Uterus (tissue), 4 donors: ENCODE results near the gene ACBD6. TPM values are rescaled to one million over a fixed set of nuclear protein-coding genes. Genes with fewer than 3 reads are reported as not detected.

ENCODE experiments used
- DNase-seq, 2 donors: peaks; one replicate each; pipeline ENCODE4 v3.0.0-alpha.2; 2019 to 2020
- H3K27ac ChIP-seq, 2 donors: fragments of 200-600 bp; sonication (generic); 1 replicate in 1 of 2; 2 replicates in 1 of 2; pipeline ENCODE4 v1.5.1; 2016 to 2018
- H3K27me3 ChIP-seq, 2 donors: fragments of 200-600 bp; sonication (generic); one replicate each; pipeline ENCODE4 v1.5.1; 2018 to 2019; ENCODE audit warnings: control low read depth in 1 of 2
- H3K36me3 ChIP-seq, 2 donors: fragments of 200-600 bp; sonication (generic); one replicate each; pipeline ENCODE4 v1.5.1; 2019; ENCODE audit warnings: control low read depth in 1 of 2
- H3K4me1 ChIP-seq, 2 donors: fragments of 200-600 bp; sonication (generic); one replicate each; pipeline ENCODE4 v1.5.1; 2018 to 2019; ENCODE audit warnings: control low read depth in 1 of 2
- H3K4me3 ChIP-seq, 2 donors: fragments of 200-600 bp; sonication (generic); 1 replicate in 1 of 2; 2 replicates in 1 of 2; pipeline ENCODE4 v1.5.1; 2018 to 2019; ENCODE audit warnings: mild to moderate bottlenecking in 1 of 2
- H3K9me3 ChIP-seq, 2 donors: fragments of 200-600 bp; sonication (generic); one replicate each; pipeline ENCODE4 v1.5.1; 2019; ENCODE audit warnings: control low read depth in 1 of 2
- POLR2A ChIP-seq, 2 donors: fragments of 450-650 bp; IDR thresholded peaks; one replicate each; pipeline ENCODE4 v1.6.1; 2016; ENCODE audit warnings: antibody characterized with exemption in 2 of 2, mild to moderate bottlenecking in 1 of 2, moderate library complexity in 1 of 2
- intact Hi-C: fragments of 100-400 bp; cut with DNase I; formaldehyde crosslinking; loops from one replicate; pipeline ENCODE4 v1.15.1; 2023; ENCODE audit warnings: low total_unique reads
- total RNA-seq, 4 donors: library from RNA; depleted of rRNA in 3 of 4; stranded (reverse); fragments of >200 nt in 3 of 4; gene quantifications; one replicate each; pipeline versions ENCODE4 v1.1.0 to v1.2.4, GENCODE V29; 2014 to 2023
- TF ChIP-seq, protein P1 (sequence below), 4 experiments: fragments of 200-600 bp in 2 of 4; fragments of 450-650 bp in 2 of 4; sonication (generic) in 2 of 4; IDR thresholded peaks; one replicate each; pipeline ENCODE4 v1.5.1; 2016 to 2019; ENCODE audit warnings: antibody characterized with exemption in 4 of 4, mild to moderate bottlenecking in 2 of 4, moderate library complexity in 1 of 4
- donor health status: DM: yes; HTN: yes; CAD: no.

The ACBD6 gene
- total RNA-seq, 4 donors from 2014 or later = 22.1 to 54.7 (median 39.6) TPM

DNA sequence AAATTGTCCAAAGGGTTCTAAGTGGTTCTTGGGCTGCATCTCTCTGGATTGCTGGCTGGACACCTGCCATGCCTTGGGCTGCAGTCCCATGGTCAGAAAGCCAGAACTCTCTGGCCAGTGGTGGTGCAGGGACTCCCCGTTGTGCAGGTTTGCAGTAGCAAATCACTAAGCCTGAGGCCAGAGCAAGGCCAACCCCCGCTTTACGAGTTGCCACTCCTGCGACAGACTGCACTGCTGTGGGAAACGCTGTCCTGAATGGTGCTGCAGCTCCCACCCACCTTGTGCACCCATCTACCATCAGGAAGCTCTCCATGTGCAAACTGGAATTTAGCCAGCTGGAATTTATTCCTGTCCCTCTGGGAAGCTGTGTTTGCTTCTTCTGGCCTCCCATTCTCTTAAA, 226.7 kb downstream of the ACBD6 start:
- no peak for DNase-seq
- H3K36me3 ChIP-seq = no peaks in the 10 kb centered on the region
- no peak overlapping the region for H3K4me3 ChIP-seq
- intact Hi-C loops = no loop called here
- H3K27ac ChIP-seq = no peak overlapping the region
- H3K9me3 ChIP-seq = no peaks in the 10 kb centered on the region
- peaks cover 0 to 6% of the 10 kb centered on the region in 2 donors for H3K4me1 ChIP-seq
- TF ChIP-seq POLR2A (IDR thresholded peaks at IDR 0.05) = no peak
- TF ChIP-seq, protein P1, sequence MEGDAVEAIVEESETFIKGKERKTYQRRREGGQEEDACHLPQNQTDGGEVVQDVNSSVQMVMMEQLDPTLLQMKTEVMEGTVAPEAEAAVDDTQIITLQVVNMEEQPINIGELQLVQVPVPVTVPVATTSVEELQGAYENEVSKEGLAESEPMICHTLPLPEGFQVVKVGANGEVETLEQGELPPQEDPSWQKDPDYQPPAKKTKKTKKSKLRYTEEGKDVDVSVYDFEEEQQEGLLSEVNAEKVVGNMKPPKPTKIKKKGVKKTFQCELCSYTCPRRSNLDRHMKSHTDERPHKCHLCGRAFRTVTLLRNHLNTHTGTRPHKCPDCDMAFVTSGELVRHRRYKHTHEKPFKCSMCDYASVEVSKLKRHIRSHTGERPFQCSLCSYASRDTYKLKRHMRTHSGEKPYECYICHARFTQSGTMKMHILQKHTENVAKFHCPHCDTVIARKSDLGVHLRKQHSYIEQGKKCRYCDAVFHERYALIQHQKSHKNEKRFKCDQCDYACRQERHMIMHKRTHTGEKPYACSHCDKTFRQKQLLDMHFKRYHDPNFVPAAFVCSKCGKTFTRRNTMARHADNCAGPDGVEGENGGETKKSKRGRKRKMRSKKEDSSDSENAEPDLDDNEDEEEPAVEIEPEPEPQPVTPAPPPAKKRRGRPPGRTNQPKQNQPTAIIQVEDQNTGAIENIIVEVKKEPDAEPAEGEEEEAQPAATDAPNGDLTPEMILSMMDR (IDR thresholded peaks at IDR 0.05) = no peak
- H3K27me3 ChIP-seq = no peaks in the 10 kb centered on the region

DNA sequence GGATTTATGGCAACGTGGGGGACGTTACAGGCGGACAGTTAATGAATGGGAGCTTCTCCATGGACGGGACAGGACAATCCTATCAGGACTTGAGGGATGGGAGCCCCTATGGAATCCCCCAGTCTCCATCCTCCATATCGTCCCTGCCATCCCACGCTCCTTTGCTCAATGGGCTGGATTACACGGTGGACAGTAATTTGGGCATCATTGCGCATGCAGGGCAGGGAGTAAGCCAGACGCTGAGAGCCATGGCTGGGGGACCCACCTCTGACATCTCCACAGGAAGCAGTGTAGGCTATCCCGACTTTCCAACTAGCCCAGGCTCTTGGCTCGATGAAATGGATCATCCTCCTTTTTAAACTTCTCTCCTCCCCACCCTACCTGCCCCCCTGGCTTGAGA, 228.2 kb downstream of the ACBD6 start:
- TF ChIP-seq POLR2A (IDR thresholded peaks at IDR 0.05) = no peak
- Histone ChIP-seq H3K9me3 (no peaks in the 10 kb centered on the region), H3K36me3 (no peaks in the 10 kb centered on the region), H3K27ac (no peak overlapping the region), H3K27me3 (no peaks in the 10 kb centered on the region), H3K4me1 (peaks cover 0 to 6% of the 10 kb centered on the region in 2 donors), H3K4me3 (no peak overlapping the region)
- intact Hi-C loops = no loop called here
- no peak for DNase-seq

DNA sequence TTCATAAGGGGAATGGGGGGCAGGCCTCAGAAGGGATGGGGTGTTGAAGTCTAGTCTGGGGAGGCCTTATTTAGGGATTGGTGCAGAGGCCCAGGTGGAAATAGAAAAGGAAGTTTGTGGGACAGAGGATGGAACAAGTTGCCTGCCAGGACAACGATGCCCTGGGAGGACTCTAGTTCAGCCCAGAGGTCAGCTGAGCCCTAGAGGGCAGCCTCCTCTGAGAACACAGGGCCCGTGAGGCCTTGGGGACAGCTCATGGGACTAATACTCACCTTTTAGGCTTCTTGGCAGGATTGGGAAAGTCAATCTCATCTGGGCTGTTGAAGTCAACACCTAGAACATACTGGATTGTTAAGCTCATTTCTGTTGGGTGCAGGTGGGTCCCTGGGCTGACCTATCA, 229.3 kb downstream of the ACBD6 start:
- H3K4me1 ChIP-seq = peaks cover 0 to 6% of the 10 kb centered on the region in 2 donors
- H3K27ac ChIP-seq = no peak overlapping the region
- TF ChIP-seq, protein P1 (IDR thresholded peaks at IDR 0.05) = no peak
- TF ChIP-seq POLR2A (IDR thresholded peaks at IDR 0.05) = no peak
- H3K4me3 ChIP-seq = no peak overlapping the region
- intact Hi-C loops = no loop called here
- H3K9me3 ChIP-seq = no peaks in the 10 kb centered on the region
- no peaks in the 10 kb centered on the region for H3K27me3 ChIP-seq
- no peaks in the 10 kb centered on the region for H3K36me3 ChIP-seq
- no peak for DNase-seq

DNA sequence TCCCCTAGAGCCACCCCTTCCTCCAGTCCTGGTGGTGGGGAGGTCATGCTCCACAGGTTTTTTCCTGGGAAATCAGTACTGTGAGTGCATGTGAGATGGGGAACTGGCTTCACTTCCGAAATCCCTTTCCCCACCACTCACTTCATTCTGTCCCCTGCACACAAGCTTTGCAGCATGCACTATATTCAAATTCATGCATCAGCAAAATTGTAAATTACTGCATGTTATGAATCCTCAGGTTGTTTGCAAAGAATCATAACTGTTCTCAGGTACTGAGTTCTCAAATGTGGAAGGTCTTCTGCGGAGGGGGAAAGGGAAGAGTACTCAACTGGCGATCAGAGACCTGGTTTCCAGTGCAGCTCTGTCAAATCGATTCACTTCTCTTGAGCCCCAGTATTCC, 230.0 kb downstream of the ACBD6 start:
- Histone ChIP-seq H3K4me1 (peaks cover 0 to 6% of the 10 kb centered on the region in 2 donors), H3K9me3 (no peaks in the 10 kb centered on the region), H3K27ac (no peak overlapping the region), H3K27me3 (no peaks in the 10 kb centered on the region), H3K4me3 (no peak overlapping the region), H3K36me3 (no peaks in the 10 kb centered on the region)
- DNase-seq = no peak
- TF ChIP-seq, protein P1 (IDR thresholded peaks at IDR 0.05) = no peak
- no peak for TF ChIP-seq POLR2A (IDR thresholded peaks at IDR 0.05)
- intact Hi-C loops = no loop called here

DNA sequence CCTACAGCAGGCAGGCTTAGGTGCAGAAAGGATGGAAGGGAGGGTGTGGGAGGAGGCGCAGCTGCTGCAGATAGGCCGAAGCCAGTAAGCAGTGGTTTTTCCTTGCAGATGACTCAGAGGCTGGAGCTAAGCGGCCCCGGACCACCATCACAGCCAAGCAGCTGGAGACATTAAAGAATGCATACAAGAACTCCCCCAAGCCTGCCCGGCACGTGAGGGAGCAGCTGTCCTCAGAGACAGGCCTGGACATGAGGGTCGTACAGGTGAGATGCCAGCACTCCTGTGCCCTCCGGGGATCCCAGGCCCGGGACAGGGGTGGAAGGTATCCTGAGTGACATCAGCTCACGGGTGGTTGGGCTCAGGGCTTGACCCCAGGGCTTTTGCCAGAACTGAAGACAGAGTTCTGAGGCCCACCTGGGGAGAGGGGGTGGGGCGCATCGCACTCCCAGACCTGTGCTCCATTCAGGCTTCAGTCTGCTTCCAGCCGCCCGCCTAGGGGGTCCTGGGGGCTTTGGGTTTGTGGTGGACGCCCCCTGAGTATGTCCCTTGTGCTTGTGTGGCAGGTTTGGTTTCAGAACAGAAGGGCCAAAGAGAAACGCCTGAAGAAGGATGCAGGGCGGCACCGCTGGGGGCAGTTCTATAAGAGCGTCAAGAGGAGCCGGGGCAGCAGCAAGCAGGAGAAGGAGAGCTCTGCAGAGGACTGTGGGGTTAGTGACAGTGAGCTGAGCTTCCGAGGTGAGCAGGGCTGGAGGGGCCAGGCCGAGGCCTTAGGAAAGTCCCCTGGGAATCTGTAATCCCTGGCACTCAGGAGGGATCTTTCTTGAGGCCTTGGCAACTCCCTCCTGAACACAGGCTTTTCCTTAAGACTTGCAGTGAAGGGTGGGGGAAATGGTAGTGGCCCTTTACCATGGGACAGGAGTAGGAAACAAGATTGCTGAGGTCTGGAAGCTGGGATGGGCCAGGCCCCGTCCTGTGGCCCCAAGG, 230.8 kb downstream of the ACBD6 start:
- Histone ChIP-seq H3K4me1 (peaks cover 0 to 6% of the 10 kb centered on the region in 2 donors), H3K36me3 (no peaks in the 10 kb centered on the region), H3K27me3 (no peaks in the 10 kb centered on the region), H3K9me3 (no peaks in the 10 kb centered on the region), H3K27ac (no peak overlapping the region), H3K4me3 (no peak overlapping the region)
- TF ChIP-seq POLR2A (IDR thresholded peaks at IDR 0.05) = no peak
- TF ChIP-seq, protein P1 (IDR thresholded peaks at IDR 0.05) = no peak
- intact Hi-C loops = no loop called here
- DNase-seq = no peak
